ENCODE data around the gene SPINT1. TPM values are rescaled to one million over a fixed set of nuclear protein-coding genes. Genes with fewer than 3 reads are reported as not detected.

The SPINT1 gene
- total and polyA plus RNA-seq, 11 donors = 0.11 to 3.4 (median 0.69) TPM; not detected in 1

DNA sequence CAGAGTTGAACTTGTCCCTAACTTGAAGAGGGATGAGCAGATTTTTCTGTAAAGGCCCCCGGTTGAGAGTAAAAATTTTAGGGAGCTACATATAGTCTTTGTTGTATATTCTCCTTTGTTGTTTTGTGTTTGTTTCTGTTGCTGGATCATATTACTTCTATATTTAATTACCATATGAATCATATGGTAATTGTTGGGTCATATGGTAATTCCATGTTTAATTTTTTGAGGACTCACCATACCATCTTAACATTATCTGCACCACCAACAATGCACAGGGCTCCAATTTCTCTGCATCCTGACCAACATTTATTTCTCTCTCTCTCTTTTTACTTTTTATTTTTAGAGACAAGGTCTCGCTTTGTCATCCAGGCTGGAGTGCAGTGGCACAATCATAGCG lies 44.3 kb upstream of the SPINT1 start:
- WGBS, 4 donors = 69 to 94% (median 88%) methylated on average over 3 of the region's 3 CpGs
- intact Hi-C loops (cut with DNase I) = no loop called here
- Histone ChIP-seq H3K36me3 (peaks cover 0 to 17% (median 4%) of the 10 kb centered on the region in 9 donors), H3K9me3 (no peaks in the 10 kb centered on the region), H3K4me3 (no peak overlapping the region), H3K27me3 (no peaks in the 10 kb centered on the region), H3K4me1 (peaks cover 0 to 27% (median 12%) of the 10 kb centered on the region in 12 donors), H3K27ac (no peak overlapping the region)
- DNase-seq (no peak), ATAC-seq (no peak)
- TF ChIP-seq POLR2A (IDR thresholded peaks at IDR 0.05) = no peak
- TF ChIP-seq, protein P1, sequence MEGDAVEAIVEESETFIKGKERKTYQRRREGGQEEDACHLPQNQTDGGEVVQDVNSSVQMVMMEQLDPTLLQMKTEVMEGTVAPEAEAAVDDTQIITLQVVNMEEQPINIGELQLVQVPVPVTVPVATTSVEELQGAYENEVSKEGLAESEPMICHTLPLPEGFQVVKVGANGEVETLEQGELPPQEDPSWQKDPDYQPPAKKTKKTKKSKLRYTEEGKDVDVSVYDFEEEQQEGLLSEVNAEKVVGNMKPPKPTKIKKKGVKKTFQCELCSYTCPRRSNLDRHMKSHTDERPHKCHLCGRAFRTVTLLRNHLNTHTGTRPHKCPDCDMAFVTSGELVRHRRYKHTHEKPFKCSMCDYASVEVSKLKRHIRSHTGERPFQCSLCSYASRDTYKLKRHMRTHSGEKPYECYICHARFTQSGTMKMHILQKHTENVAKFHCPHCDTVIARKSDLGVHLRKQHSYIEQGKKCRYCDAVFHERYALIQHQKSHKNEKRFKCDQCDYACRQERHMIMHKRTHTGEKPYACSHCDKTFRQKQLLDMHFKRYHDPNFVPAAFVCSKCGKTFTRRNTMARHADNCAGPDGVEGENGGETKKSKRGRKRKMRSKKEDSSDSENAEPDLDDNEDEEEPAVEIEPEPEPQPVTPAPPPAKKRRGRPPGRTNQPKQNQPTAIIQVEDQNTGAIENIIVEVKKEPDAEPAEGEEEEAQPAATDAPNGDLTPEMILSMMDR (IDR thresholded peaks at IDR 0.05) = no peak

DNA sequence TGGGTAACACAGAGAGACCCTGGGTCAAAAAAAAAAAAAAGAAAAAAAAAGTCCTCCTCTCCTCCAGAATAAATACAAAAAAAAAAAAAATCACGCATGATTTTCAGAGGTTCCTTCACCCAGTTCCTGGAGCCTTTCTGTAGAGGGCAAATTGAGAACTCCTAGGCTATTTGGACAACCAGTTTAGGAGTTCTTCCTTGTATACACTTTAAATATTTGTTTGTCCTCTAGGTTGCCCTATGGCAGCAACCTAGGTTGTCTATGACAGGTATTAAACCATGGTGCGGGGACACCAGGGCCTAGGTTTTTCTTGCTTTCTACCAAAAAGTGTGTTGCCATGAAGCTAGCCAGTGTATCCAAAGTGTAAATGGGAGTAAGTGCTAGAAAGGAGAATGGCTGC lies 40.8 kb upstream of the SPINT1 start:
- H3K36me3 ChIP-seq = peaks cover 0 to 17% (median 4%) of the 10 kb centered on the region in 9 donors
- ATAC-seq (no peak), DNase-seq (no peak)
- intact Hi-C loops (cut with DNase I) = loop anchor here in 1 of 10 donors (5.0 kb wide), 1 partner anchor 36 kb away; the partner anchor contains the start of gene C15orf62
- H3K9me3 ChIP-seq = no peaks in the 10 kb centered on the region
- H3K4me1 ChIP-seq = peaks cover 0 to 32% (median 14%) of the 10 kb centered on the region in 12 donors
- H3K4me3 ChIP-seq = no peak overlapping the region
- no peak for TF ChIP-seq POLR2A (IDR thresholded peaks at IDR 0.05)
- TF ChIP-seq, protein P1 (IDR thresholded peaks at IDR 0.05) = no peak
- H3K27me3 ChIP-seq = no peaks in the 10 kb centered on the region
- 94 to 96% (median 95%) methylated on average over 2 of the region's 2 CpGs for WGBS, 4 donors
- H3K27ac ChIP-seq = no peak overlapping the region

GRCh38 chr15:40803688-40804087 lies 40.2 kb upstream of the SPINT1 start:
- H3K27me3 ChIP-seq = no peaks in the 10 kb centered on the region
- DNase-seq (no peak), ATAC-seq (no peak)
- no peaks in the 10 kb centered on the region for H3K9me3 ChIP-seq
- no peak overlapping the region for H3K4me3 ChIP-seq
- peaks cover 0 to 38% (median 19%) of the 10 kb centered on the region in 12 donors for H3K4me1 ChIP-seq
- 55 to 73% (median 64%) methylated on average over 1 of the region's 1 CpG for WGBS, 4 donors
- no peak for TF ChIP-seq POLR2A (IDR thresholded peaks at IDR 0.05)
- TF ChIP-seq, protein P1 (IDR thresholded peaks at IDR 0.05) = no peak
- H3K27ac ChIP-seq = no peak overlapping the region
- intact Hi-C loops (cut with DNase I) = loop anchor here in 1 of 10 donors (5.0 kb wide), 1 partner anchor 36 kb away; the partner anchor contains the start of gene C15orf62
- H3K36me3 ChIP-seq = peaks cover 0 to 12% (median under 1%) of the 10 kb centered on the region in 9 donors

- peak overlapping the region; percentile 71 to 98 (median 87) for H3K4me3 ChIP-seq
- ATAC-seq (no peak), DNase-seq (no peak)
- H3K9me3 ChIP-seq = no peaks in the 10 kb centered on the region
- no peak for TF ChIP-seq POLR2A (IDR thresholded peaks at IDR 0.05)
- TF ChIP-seq, protein P1 (IDR thresholded peaks at IDR 0.05) = no peak
- no peaks in the 10 kb centered on the region for H3K27me3 ChIP-seq
- H3K27ac ChIP-seq = peak overlapping the region; percentile 87 to 98 (median 96)
- H3K36me3 ChIP-seq = peaks cover 0 to 24% (median 14%) of the 10 kb centered on the region in 9 donors
- WGBS, 4 donors = 0 to 2% (median 1%) methylated on average over 2 of the region's 2 CpGs
- H3K4me1 ChIP-seq = peaks cover 0 to 40% (median 19%) of the 10 kb centered on the region in 12 donors
- intact Hi-C loops (cut with DNase I) = loop anchor here in 5 of 10 donors (1.0 to 5.0 kb wide), 5 partner anchors 39 to 88 kb away; partner anchors contain the start of genes RMDN3 (in 3 of the 5), C15orf62 (in 1 of the 5), GCHFR (in 1 of the 5) and VPS18 (in 1 of the 5)
Measured at GRCh38 chr15:40806672-40807027, 37.2 kb upstream of the SPINT1 start.
